ENCODE results near the gene CALU.

The CALU gene

GRCh38 chr7:128781126-128781525 is 42.0 kb downstream of the CALU start:
- no peak for FAIRE-seq
- no peak for DNase-seq (ENCODE audit: insufficient read length, low spot score)

- DNase-seq (ENCODE audit: insufficient read length, low spot score), result no peak
- no peak for FAIRE-seq
These were observed 42.7 kb downstream of the CALU start for GRCh38 chr7:128781851-128782250.

- no peak for FAIRE-seq
- DNase-seq (ENCODE audit: insufficient read length, low spot score), result no peak
These were observed 44.1 kb downstream of the CALU start for GRCh38 chr7:128783143-128783861.

- FAIRE-seq (no peak), DNase-seq (ENCODE audit: insufficient read length, low spot score) (no peak)
These were observed 46.6 kb downstream of the CALU start for GRCh38 chr7:128785738-128786137.

GRCh38 chr7:128788446-128789412 is 49.6 kb downstream of the CALU start:
- DNase-seq (ENCODE audit: insufficient read length, low spot score) (no peak), FAIRE-seq (no peak)

- DNase-seq (ENCODE audit: insufficient read length, low spot score) (no peak), FAIRE-seq (no peak)
These were observed 51.3 kb downstream of the CALU start for GRCh38 chr7:128790315-128791041.

- FAIRE-seq (no peak), DNase-seq (ENCODE audit: insufficient read length, low spot score) (peak; percentile 49)
These were observed 52.2 kb downstream of the CALU start, which contains the start of gene CCDC136 for GRCh38 chr7:128791121-128791971. Gene CCDC136, plus strand, starts transcription at chr7:128791968. Its CDS starts 444 bp downstream, at chr7:128792412.

- FAIRE-seq (no peak), DNase-seq (ENCODE audit: insufficient read length, low spot score) (peak; percentile 37)
These were observed 52.8 kb downstream of the CALU start for GRCh38 chr7:128791972-128792327.

- FAIRE-seq (no peak), DNase-seq (ENCODE audit: insufficient read length, low spot score) (no peak)
These were observed 53.5 kb downstream of the CALU start for GRCh38 chr7:128792471-128793180.

GRCh38 chr7:128793181-128793547 is 54.0 kb downstream of the CALU start:
- FAIRE-seq (no peak), DNase-seq (ENCODE audit: insufficient read length, low spot score) (no peak)

GRCh38 chr7:128794020-128794419 is 54.9 kb downstream of the CALU start:
- no peak for FAIRE-seq
- no peak for DNase-seq (ENCODE audit: insufficient read length, low spot score)

- FAIRE-seq, result no peak
- DNase-seq (ENCODE audit: insufficient read length, low spot score), result no peak
These were observed 55.3 kb downstream of the CALU start for GRCh38 chr7:128794436-128794835.

GRCh38 chr7:128795129-128795528 is 56.0 kb downstream of the CALU start:
- DNase-seq (ENCODE audit: insufficient read length, low spot score), result no peak
- FAIRE-seq, result no peak

GRCh38 chr7:128796327-128796726 is 57.2 kb downstream of the CALU start:
- FAIRE-seq, result no peak
- DNase-seq (ENCODE audit: insufficient read length, low spot score), result no peak

GRCh38 chr7:128799451-128799850 is 60.3 kb downstream of the CALU start:
- DNase-seq (ENCODE audit: insufficient read length, low spot score) (no peak), FAIRE-seq (no peak)

- DNase-seq (ENCODE audit: insufficient read length, low spot score) (no peak), FAIRE-seq (no peak)
These were observed 61.4 kb downstream of the CALU start for GRCh38 chr7:128800567-128800966.

GRCh38 chr7:128801003-128801402 is 61.8 kb downstream of the CALU start:
- FAIRE-seq, result no peak

GRCh38 chr7:128801667-128802418 is 62.7 kb downstream of the CALU start:
- no peak for FAIRE-seq
- no peak for DNase-seq (ENCODE audit: insufficient read length, low spot score)

More at GRCh38 chr7:128801003-128801402, 61.8 kb downstream of the CALU start:
- DNase-seq (ENCODE audit: insufficient read length, low spot score), result no peak

GRCh38 chr7:128804484-128804883 is 65.3 kb downstream of the CALU start:
- no peak for FAIRE-seq
- no peak for DNase-seq (ENCODE audit: insufficient read length, low spot score)
